RWPE1 (cell line): Measurements from ENCODE around the gene FIBCD1.

ENCODE experiments used
- CTCF ChIA-PET: fragments of 350-600 bp; sonication (Branson Sonifier 250); formaldehyde crosslinking; extraction: SDS; loops from one replicate; lab custom pipeline; 2021; lab: Yijun Ruan, JAX
- POLR2A ChIA-PET: fragments of 400-600 bp; formaldehyde crosslinking; extraction: SDS; loops from one replicate; lab custom pipeline; 2020; ENCODE audit warnings: antibody characterized with exemption; ENCODE audit not compliant: low non-redundant PET; lab: Yijun Ruan, JAX
- DNase-seq: peaks from one replicate; pipeline ENCODE4 v3.0.0; 2012; ENCODE audit warnings: low spot score
- H3K27ac ChIP-seq: fragments of 450-650 bp; 2 replicates; pipeline ENCODE4 v1.5.1; 2017
- TF ChIP-seq, protein P1 (sequence below): fragments of 450-650 bp; conservative IDR thresholded peaks from 2 replicates; pipeline ENCODE4 v1.5.1; 2017; ENCODE audit warnings: low read depth, mild to moderate bottlenecking

The FIBCD1 gene

DNA sequence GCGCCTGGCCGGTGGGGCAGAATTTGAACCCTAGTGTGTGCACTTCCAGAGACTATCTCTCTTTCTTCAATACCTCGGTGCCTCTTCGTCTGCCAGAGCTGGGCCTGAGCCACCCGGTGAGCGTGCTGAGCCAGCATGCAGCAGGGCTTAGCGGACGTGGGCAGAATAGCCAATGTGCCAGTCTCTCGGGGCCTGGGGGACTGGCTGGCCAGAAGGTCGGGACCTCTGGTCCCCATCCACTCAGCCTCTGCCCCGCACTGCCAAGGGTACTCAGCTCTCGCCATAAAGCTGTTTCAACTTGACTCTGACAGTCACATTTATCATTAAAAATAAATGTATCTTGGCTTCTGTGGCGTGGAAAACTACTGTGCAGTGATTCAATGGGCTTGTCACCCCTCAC, 4.2 kb upstream of the FIBCD1 start:
- POLR2A ChIA-PET: no interaction called here

DNA sequence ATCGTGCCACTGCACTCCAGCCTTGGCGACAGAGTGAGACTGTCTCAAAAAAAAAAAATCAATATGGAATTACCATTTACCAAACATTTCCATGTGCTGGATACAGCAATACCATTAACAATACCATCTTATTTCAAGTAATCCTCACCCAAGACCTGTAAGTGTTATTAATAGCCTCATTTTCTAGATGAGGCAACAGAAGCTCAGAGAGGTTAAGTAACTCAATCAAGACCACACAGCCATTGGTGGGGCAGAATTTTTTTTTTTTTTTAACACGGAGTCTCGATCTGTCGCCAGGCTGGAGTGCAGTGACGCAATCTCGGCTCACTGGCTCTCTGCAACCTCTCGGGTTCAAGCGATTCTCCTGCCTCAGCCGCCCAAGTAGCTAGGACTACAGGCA, 3.6 kb upstream of the FIBCD1 start:
- POLR2A ChIA-PET: no interaction called here
- no peak for DNase-seq
- no peak overlapping the region for H3K27ac ChIP-seq
- CTCF ChIA-PET: interaction anchor here (0.6 to 1.2 kb wide), 2 partner anchors 73 to 96 kb away, joined by 4 to 6 read pairs; no protein-coding TSS in a partner anchor
- TF ChIP-seq, protein P1, sequence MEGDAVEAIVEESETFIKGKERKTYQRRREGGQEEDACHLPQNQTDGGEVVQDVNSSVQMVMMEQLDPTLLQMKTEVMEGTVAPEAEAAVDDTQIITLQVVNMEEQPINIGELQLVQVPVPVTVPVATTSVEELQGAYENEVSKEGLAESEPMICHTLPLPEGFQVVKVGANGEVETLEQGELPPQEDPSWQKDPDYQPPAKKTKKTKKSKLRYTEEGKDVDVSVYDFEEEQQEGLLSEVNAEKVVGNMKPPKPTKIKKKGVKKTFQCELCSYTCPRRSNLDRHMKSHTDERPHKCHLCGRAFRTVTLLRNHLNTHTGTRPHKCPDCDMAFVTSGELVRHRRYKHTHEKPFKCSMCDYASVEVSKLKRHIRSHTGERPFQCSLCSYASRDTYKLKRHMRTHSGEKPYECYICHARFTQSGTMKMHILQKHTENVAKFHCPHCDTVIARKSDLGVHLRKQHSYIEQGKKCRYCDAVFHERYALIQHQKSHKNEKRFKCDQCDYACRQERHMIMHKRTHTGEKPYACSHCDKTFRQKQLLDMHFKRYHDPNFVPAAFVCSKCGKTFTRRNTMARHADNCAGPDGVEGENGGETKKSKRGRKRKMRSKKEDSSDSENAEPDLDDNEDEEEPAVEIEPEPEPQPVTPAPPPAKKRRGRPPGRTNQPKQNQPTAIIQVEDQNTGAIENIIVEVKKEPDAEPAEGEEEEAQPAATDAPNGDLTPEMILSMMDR: no peak

More for the DNA sequence above, 4.2 kb upstream of the FIBCD1 start:
- H3K27ac ChIP-seq: no peak overlapping the region
- TF ChIP-seq, protein P1: no peak
- CTCF ChIA-PET: interaction anchor here (0.8 to 1.2 kb wide), 2 partner anchors 73 to 98 kb away, joined by 3 to 6 read pairs; no protein-coding TSS in a partner anchor
- DNase-seq: no peak

DNA sequence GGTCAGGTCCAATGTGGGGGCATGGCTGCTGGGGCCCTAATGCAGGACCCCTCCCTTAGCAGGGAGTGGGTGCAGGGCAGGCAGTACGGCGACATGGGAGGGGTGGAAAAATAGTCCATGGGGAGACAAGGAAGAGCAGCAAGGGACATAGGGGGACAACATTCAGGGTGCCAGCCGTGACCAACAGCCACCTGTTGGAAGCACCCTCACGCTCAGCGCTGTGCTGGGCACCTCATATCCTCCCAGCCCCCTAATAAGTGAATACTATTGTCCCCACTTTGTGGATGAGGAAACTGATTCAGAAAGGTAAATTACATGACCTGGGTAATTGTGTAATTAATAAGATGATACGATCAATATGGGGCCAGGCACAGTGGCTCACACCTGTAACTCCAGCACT, 3.0 kb upstream of the FIBCD1 start:
- H3K27ac ChIP-seq: no peak overlapping the region
- DNase-seq: no peak
- POLR2A ChIA-PET: no interaction called here
- TF ChIP-seq, protein P1: no peak
- CTCF ChIA-PET: interaction anchor here (0.6 to 1.2 kb wide), 3 partner anchors 56 to 95 kb away, joined by 4 to 6 read pairs (median 5); no protein-coding TSS in a partner anchor

GRCh38 chr9:130940693-130941576, 1.9 kb upstream of the FIBCD1 start:
- H3K27ac ChIP-seq: no peak overlapping the region
- DNase-seq: peak; percentile 99
- CTCF ChIA-PET: interaction anchor here (0.5 to 1.2 kb wide), 12 partner anchors 16 to 237 kb away, joined by 3 to 11 read pairs (median 4); no protein-coding TSS in a partner anchor
- POLR2A ChIA-PET: interaction anchor here (0.7 kb wide), 1 partner anchor 28 kb away, joined by 3 read pairs; no protein-coding TSS in a partner anchor
- TF ChIP-seq, protein P1: peak; percentile 99

DNA sequence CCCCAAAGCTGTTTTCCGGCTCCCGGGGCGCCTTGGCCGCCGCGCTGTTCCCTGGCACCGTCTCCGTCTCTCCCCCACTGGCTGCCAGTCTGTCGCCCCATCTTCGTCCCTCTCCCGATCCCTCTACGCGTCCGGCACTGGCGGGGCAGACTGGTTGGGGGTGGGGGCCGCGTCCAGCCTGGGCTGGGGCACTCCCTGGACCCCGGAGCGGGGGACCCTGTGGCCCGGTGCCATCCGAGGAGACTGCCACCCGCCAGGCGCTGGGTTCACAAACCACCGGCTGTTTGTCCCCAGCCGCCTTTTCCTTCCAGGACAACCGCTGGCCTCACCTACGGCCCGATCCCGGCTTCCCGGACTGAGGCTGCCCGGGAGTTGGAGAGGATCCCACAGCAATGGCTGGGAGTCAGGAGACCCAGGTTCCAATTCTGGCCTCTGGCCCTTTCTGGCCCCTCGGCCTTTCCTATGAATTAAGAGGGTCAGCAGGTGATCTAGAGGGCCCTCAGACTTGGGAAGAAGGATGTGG, 1.0 kb upstream of the FIBCD1 start:
- TF ChIP-seq, protein P1: no peak
- no peak for DNase-seq
- ChIA-PET CTCF (interaction anchor here (0.8 to 1.2 kb wide), 4 partner anchors 13 to 74 kb away, joined by 3 to 8 read pairs (median 4); no protein-coding TSS in a partner anchor), POLR2A (no interaction called here)
- H3K27ac ChIP-seq: no peak overlapping the region

DNA sequence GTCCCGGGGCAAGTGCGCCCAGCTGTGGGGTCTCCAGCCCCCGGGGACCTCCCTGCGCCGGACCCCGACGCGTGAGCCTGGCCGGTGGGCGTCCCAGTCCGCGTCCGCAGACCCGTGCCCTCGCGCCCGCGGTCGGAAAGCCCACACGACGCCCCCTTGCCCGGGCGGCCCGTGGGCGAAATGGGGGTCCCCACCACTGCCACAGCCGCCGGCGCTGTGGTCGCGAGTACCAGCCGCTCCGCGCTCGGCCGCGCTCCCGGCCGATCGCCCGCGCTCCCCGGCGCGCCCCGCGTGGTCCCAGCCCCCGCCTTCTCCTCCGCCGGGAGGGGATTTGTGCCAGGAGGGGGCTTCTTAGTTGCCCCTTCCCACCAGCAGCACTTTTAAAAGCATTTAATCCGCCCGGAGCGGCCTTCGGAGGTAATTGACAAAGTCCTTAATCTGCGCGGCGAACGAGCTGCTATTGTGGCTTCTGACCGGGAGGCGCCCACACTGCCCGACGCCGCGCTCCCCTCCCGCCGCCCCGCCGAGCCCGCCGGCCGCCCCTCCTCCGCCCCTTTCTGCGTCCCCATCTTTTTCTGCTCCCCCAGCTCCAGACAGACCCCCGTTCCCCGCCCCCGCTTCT, 469 bp upstream of the FIBCD1 start:
- TF ChIP-seq, protein P1: peak; percentile 44; the same call in 1 of the 2 replicates
- DNase-seq: no peak
- ChIA-PET CTCF (interaction anchor here (0.5 to 1.2 kb wide), 5 partner anchors 12 to 76 kb away, joined by 3 to 8 read pairs (median 4); no protein-coding TSS in a partner anchor), POLR2A (no interaction called here)
- peak overlapping the region; percentile 12; the same call in 1 of the 2 replicates for H3K27ac ChIP-seq
